H1 (cell line): ENCODE measurements around the gene LAMTOR4. TPM values are rescaled to one million over a fixed set of nuclear protein-coding genes. Genes with fewer than 3 reads are reported as not detected.
A peak's percentile ranks its signal among the peaks of the same experiment; 100 is the strongest.

Experiments used
- CTCF ChIA-PET: fragments of 300-600 bp; sonication (Branson Sonifier 250); formaldehyde crosslinking; loops from one replicate; lab custom pipeline; 2021; ENCODE audit not compliant: partially characterized antibody; lab: Charles Lee
- POLR2A ChIA-PET: fragments of 300-600 bp; sonication (Branson Sonifier 250); formaldehyde crosslinking; loops from one replicate; lab custom pipeline; 2021; ENCODE audit warnings: inconsistent platforms; ENCODE audit not compliant: partially characterized antibody; lab: Charles Lee
- DNase-seq, 2 experiments: peaks; one replicate each; pipeline versions ENCODE4 v3.0.0 to v3.0.0-alpha.2; 2010 to 2022; ENCODE audit warnings: low spot score in 2 of 2, low read depth in 1 of 2, mixed read lengths in 1 of 2
- FAIRE-seq: peaks from 2 replicates; lab custom pipeline; 2011; peaks lifted over from hg19 to GRCh38; lab: Jason Lieb, UNC
- H2AFZ ChIP-seq: 2 replicates; pipeline ENCODE4 v1.8.1; 2012; ENCODE audit warnings: low read length, inconsistent platforms
- H2AK5ac ChIP-seq: 2 replicates; pipeline ENCODE4 v1.6.1; 2013; ENCODE audit warnings: low read depth, low read length
- H2BK120ac ChIP-seq: replicated peaks from 2 replicates; pipeline ENCODE3; 2013; ENCODE audit warnings: low read depth, low read length, inconsistent platforms
- H2BK12ac ChIP-seq: 2 replicates; pipeline ENCODE4 v1.6.1; 2013; ENCODE audit warnings: low read depth, low read length
- H2BK15ac ChIP-seq: 2 replicates; pipeline ENCODE4 v1.6.1; 2013; ENCODE audit warnings: low read length
- H2BK20ac ChIP-seq: 2 replicates; pipeline ENCODE4 v1.6.1; 2013; ENCODE audit warnings: low read length
- H2BK5ac ChIP-seq: 2 replicates; pipeline ENCODE4 v1.6.1; 2013; ENCODE audit warnings: low read depth, low read length
- H3K14ac ChIP-seq: 2 replicates; pipeline ENCODE4 v1.6.1; 2013; ENCODE audit warnings: inconsistent platforms; ENCODE audit not compliant: insufficient read length
- H3K18ac ChIP-seq: 2 replicates; pipeline ENCODE4 v1.6.1; 2013; ENCODE audit warnings: low read length; ENCODE audit errors: extremely low read depth
- H3K23ac ChIP-seq: 2 replicates; pipeline ENCODE4 v1.6.1; 2013; ENCODE audit warnings: inconsistent platforms; ENCODE audit not compliant: insufficient read length
- H3K23me2 ChIP-seq: 2 replicates; pipeline ENCODE4 v1.6.1; 2013; ENCODE audit warnings: low read depth, low read length
- H3K27ac ChIP-seq: 2 replicates; pipeline ENCODE4 v1.6.1; 2011; ENCODE audit warnings: low read depth, low read length, inconsistent platforms
- H3K27me3 ChIP-seq, 4 experiments: replicated peaks in 1 of 4; 1 replicate in 1 of 4; 2 replicates in 3 of 4; pipeline versions ENCODE4 v1.6.1 to v1.8.1; 2011 to 2013; ENCODE audit warnings: low read length in 3 of 4, mild to moderate bottlenecking in 3 of 4, inconsistent platforms in 2 of 4, mixed read lengths in 2 of 4, moderate library complexity in 1 of 4; ENCODE audit not compliant: control insufficient read depth in 3 of 4, insufficient read depth in 3 of 4; ENCODE audit errors: extremely low read depth in 1 of 4
- H3K36me3 ChIP-seq, 4 experiments: 2 replicates each; pipeline versions ENCODE4 v1.6.1 to v1.8.1; 2011 to 2013; ENCODE audit warnings: mild to moderate bottlenecking in 4 of 4, low read length in 3 of 4, moderate library complexity in 2 of 4, control low read depth in 1 of 4, inconsistent platforms in 1 of 4; ENCODE audit not compliant: insufficient read depth in 4 of 4, control insufficient read depth in 2 of 4
- H3K4ac ChIP-seq: replicated peaks from 2 replicates; pipeline ENCODE3; 2013; ENCODE audit warnings: low read length, low read depth, mixed read lengths, inconsistent platforms; ENCODE audit not compliant: insufficient read length
- H3K4me1 ChIP-seq, 4 experiments: replicated peaks in 1 of 4; 1 replicate in 1 of 4; 2 replicates in 3 of 4; pipeline versions ENCODE4 v1.6.1 to v1.8.1; 2011 to 2013; ENCODE audit warnings: low read length in 3 of 4, inconsistent platforms in 2 of 4, mixed read lengths in 1 of 4; ENCODE audit not compliant: insufficient read depth in 4 of 4, control insufficient read depth in 3 of 4
- H3K4me2 ChIP-seq, 2 experiments: 2 replicates each; pipeline versions ENCODE4 v1.6.1 to v1.8.1; 2011 to 2013; ENCODE audit warnings: low read depth in 2 of 2, low read length in 2 of 2, control low read depth in 1 of 2, inconsistent platforms in 1 of 2, mild to moderate bottlenecking in 1 of 2; ENCODE audit not compliant: insufficient read depth in 1 of 2
- H3K4me3 ChIP-seq, 4 experiments: fragments of 200-600, 300-600 bp in 1 of 4; sonication (generic), shearing (Covaris generic), sonication (Bioruptor Twin) in 1 of 4; 2 replicates each; pipeline versions ENCODE4 v1.5.1 to v1.8.1; 2011 to 2016; ENCODE audit warnings: low read length in 4 of 4, low read depth in 3 of 4, control low read depth in 2 of 4, inconsistent platforms in 2 of 4, mild to moderate bottlenecking in 2 of 4, mixed read lengths in 1 of 4, moderate library complexity in 1 of 4; ENCODE audit not compliant: insufficient read depth in 2 of 4; ENCODE audit errors: extremely low read depth in 1 of 4
- H3K56ac ChIP-seq: replicated peaks from 2 replicates; pipeline ENCODE3; 2013; ENCODE audit warnings: low read depth, mild to moderate bottlenecking, mixed read lengths, low read length, inconsistent platforms; ENCODE audit not compliant: insufficient read length
- H3K79me1 ChIP-seq: 2 replicates; pipeline ENCODE4 v1.6.1; 2013; ENCODE audit warnings: low read depth, low read length, control low read depth
- H3K79me2 ChIP-seq, 2 experiments: 2 replicates each; pipeline versions ENCODE4 v1.6.1 to v1.8.1; 2012 to 2013; ENCODE audit warnings: low read length in 2 of 2, mild to moderate bottlenecking in 2 of 2, inconsistent platforms in 1 of 2; ENCODE audit not compliant: insufficient read depth in 2 of 2, control insufficient read depth in 1 of 2
- H3K9ac ChIP-seq, 4 experiments: replicated peaks in 1 of 4; 1 replicate in 1 of 4; 2 replicates in 3 of 4; pipeline versions ENCODE4 v1.6.1 to v1.8.1; 2011 to 2013; ENCODE audit warnings: low read depth in 3 of 4, low read length in 3 of 4, control low read depth in 2 of 4, mild to moderate bottlenecking in 2 of 4, moderate library complexity in 2 of 4, inconsistent platforms in 1 of 4; ENCODE audit errors: extremely low read depth in 1 of 4
- H3K9me3 ChIP-seq, 2 experiments: 2 replicates each; pipeline versions ENCODE4 v1.6.1 to v1.8.1; 2012 to 2013; ENCODE audit warnings: mild to moderate bottlenecking in 2 of 2, moderate library complexity in 2 of 2, control low read depth in 1 of 2, inconsistent platforms in 1 of 2, low read depth in 1 of 2, low read length in 1 of 2, mixed read lengths in 1 of 2; ENCODE audit not compliant: insufficient read depth in 2 of 2
- H4K20me1 ChIP-seq, 2 experiments: replicated peaks in 1 of 2; 2 replicates each; pipeline versions ENCODE3 to v1.8.1; 2011 to 2013; ENCODE audit warnings: inconsistent platforms in 2 of 2, low read length in 2 of 2, mild to moderate bottlenecking in 1 of 2; ENCODE audit not compliant: insufficient read depth in 2 of 2, control insufficient read depth in 1 of 2
- H4K5ac ChIP-seq: 2 replicates; pipeline ENCODE4 v1.6.1; 2013; ENCODE audit warnings: low read length, low read depth, mixed read lengths, inconsistent platforms; ENCODE audit not compliant: insufficient read length
- H4K8ac ChIP-seq: 2 replicates; pipeline ENCODE4 v1.8.0; 2013; ENCODE audit warnings: mild to moderate bottlenecking, moderate library complexity, low read length, inconsistent platforms; ENCODE audit not compliant: insufficient read depth; ENCODE audit errors: extremely low read depth
- H4K91ac ChIP-seq: replicated peaks from 2 replicates; pipeline ENCODE3; 2013; ENCODE audit warnings: low read length, mixed read lengths, inconsistent platforms; ENCODE audit not compliant: insufficient read length
- ASH2L ChIP-seq: fragments of 200-600, 300-600 bp; sonication (generic); IDR thresholded peaks from one replicate; pipeline ENCODE4 v1.7.1; 2017; ENCODE audit warnings: low read length
- E2F6 ChIP-seq: IDR thresholded peaks from 2 replicates; pipeline ENCODE4 v1.6.1; 2012; ENCODE audit warnings: inconsistent platforms
- MAFK ChIP-seq: IDR thresholded peaks from 2 replicates; pipeline ENCODE4 v1.6.1; 2012; ENCODE audit warnings: low read depth, mild to moderate bottlenecking, improper control_type of control experiment, low read length
- MAX ChIP-seq: IDR thresholded peaks from 2 replicates; pipeline ENCODE4 v1.6.1; 2012; ENCODE audit warnings: inconsistent platforms
- NRF1 ChIP-seq: IDR thresholded peaks from 2 replicates; pipeline ENCODE4 v1.6.1; 2011; ENCODE audit warnings: mild to moderate bottlenecking, low read depth, low read length, improper control_type of control experiment
- POLR2AphosphoS5 ChIP-seq: IDR thresholded peaks from 2 replicates; pipeline ENCODE4 v1.6.1; 2011; ENCODE audit warnings: low read depth, low read length
- TEAD4 ChIP-seq: IDR thresholded peaks from 2 replicates; pipeline ENCODE4 v1.6.1; 2012; ENCODE audit warnings: low read depth, low read length, inconsistent platforms, mixed read lengths
- WGBS, 2 experiments: shearing (Covaris generic) in 1 of 2; methylation state at CpG; one replicate each; pipeline versions ENCODE4 v1.1.6 to v1.1.7; 2013 to 2015; ENCODE audit warnings: low lambda C conversion rate in 2 of 2, mixed read lengths in 2 of 2, inconsistent platforms in 1 of 2, low coverage in 1 of 2, missing lambda C conversion rate in 1 of 2; ENCODE audit not compliant: insufficient replicate concordance in 2 of 2, insufficient coverage in 1 of 2, insufficient read length in 1 of 2; ENCODE audit errors: extremely low coverage in 1 of 2, missing lambda C conversion rate in 1 of 2; 5-methylcytosine and 5-hydroxymethylcytosine counted together
- polyA plus RNA-seq, 7 experiments: library from polyadenylated mRNA; depleted of rRNA in 3 of 7; stranded (reverse) in 5 of 7; unstranded in 2 of 7; fragments of >200 nt in 5 of 7; fragments of 200-250 nt in 2 of 7; gene quantifications; 1 replicate in 5 of 7; 2 replicates in 1 of 7; 4 replicates in 1 of 7; pipeline versions ENCODE4 v1.2.1 to v1.2.3, GENCODE V29; 2011 to 2013; ENCODE audit warnings: missing spikeins in 2 of 7, mixed read lengths in 2 of 7
- total RNA-seq: library from RNA; stranded (reverse); fragmentation: NEBNext Ultra II Directional; extraction: Animal tissue kit (Norgen Biotek cat#: 25700); gene quantifications from 2 replicates; pipeline ENCODE4 v1.2.1, GENCODE V29; 2021

The LAMTOR4 gene
- total and polyA plus RNA-seq, 2 of the 8 experiments (the other 6 are each of a cell fraction or from before 2014, with no cell fraction given), result 153 to 622 TPM

GRCh38 chr7:100127866-100128636 lies 20.7 kb upstream of the LAMTOR4 start:
- Histone ChIP-seq H2BK20ac (no peak overlapping the region), H4K5ac (no peak overlapping the region), H4K20me1 (no peaks in the 10 kb centered on the region), H2AFZ (peak overlapping the region; percentile 4; the same call in 1 of the 2 replicates), H3K27me3 (peaks cover 0 to 11% (median 0%) of the 10 kb centered on the region in 4 experiments; a peak in 2 of 7 replicates)
- TF ChIP-seq NRF1 (no peak), MAFK (no peak), TEAD4 (no peak), E2F6 (0 out of 2 replicates have a peak, but pooled peaks have one; percentile 16), ASH2L (peak; percentile 24), MAX (no peak), POLR2AphosphoS5 (peak; percentile 20; the same call in 1 of the 2 replicates)
- TF ChIP-seq, all 59 proteins: peak for 3
- H3K23ac ChIP-seq, result no peak overlapping the region
- H3K4me3 ChIP-seq, result peak overlapping the region; percentile 84 to 90 (median 88)
- ChIA-PET POLR2A (interaction anchor here (0.6 to 4.1 kb wide), 20 partner anchors 8 to 53 kb away, joined by 3 to 68 read pairs (median 4); partner anchors contain the start of genes AP4M1, GAL3ST4, GPC2 and LAMTOR4), CTCF (interaction anchor here (0.5 to 9.0 kb wide), 10 partner anchors 17 to 214 kb away, joined by 3 to 108 read pairs (median 4); partner anchors contain the start of genes AP4M1, GAL3ST4, GPC2 and LAMTOR4)
- 0 out of 2 replicates have a peak overlapping the region, but pooled peaks have one; percentile 73 for H4K8ac ChIP-seq
- no peaks in the 10 kb centered on the region for H3K36me3 ChIP-seq
- H3K79me1 ChIP-seq, result no peaks in the 10 kb centered on the region
- H2BK5ac ChIP-seq, result no peak overlapping the region
- peak overlapping the region in 3 of 4 experiments; percentile 9 to 91 (median 24); a peak in 4 of 7 replicates for H3K9ac ChIP-seq
- WGBS, 2 experiments, result 11% methylated on average over 26 of the region's 37 CpGs; no CpG with 5 or more reads in 1 of the 2 experiments
- H3K4me2 ChIP-seq, result peak overlapping the region; percentile 74 to 90
- H3K14ac ChIP-seq, result no peak overlapping the region
- H4K91ac ChIP-seq, result peak overlapping the region; percentile 98
- peak overlapping the region; percentile 91 for H3K4ac ChIP-seq
- H2BK15ac ChIP-seq, result no peak overlapping the region; the same call in 1 of the 2 replicates
- H3K56ac ChIP-seq, result peak overlapping the region; percentile 10
- peaks cover 0 to 8% (median 0%) of the 10 kb centered on the region in 4 experiments; a peak in 2 of 7 replicates for H3K4me1 ChIP-seq
- H3K79me2 ChIP-seq, result no peaks in the 10 kb centered on the region
- peaks cover 8% of the 10 kb centered on the region; the same call in 1 of the 2 replicates for H3K23me2 ChIP-seq
- no peaks in the 10 kb centered on the region for H3K9me3 ChIP-seq
- no peak overlapping the region for H2BK120ac ChIP-seq
- H2BK12ac ChIP-seq, result no peak overlapping the region; the same call in 1 of the 2 replicates
- FAIRE-seq (no peak), DNase-seq (peak in 1 of 2 experiments; percentile 66)
- no peak overlapping the region for H2AK5ac ChIP-seq
- peak overlapping the region; percentile 75 for H3K18ac ChIP-seq
- H3K27ac ChIP-seq, result no peak overlapping the region
